MM.1S (cell line): ENCODE results near the gene HSFX4.
"Not testable (repeated sequence)": the region's sequence is repeated elsewhere in the genome, so short reads cannot be mapped to it uniquely, and the experiment has no call there.

Experiments used
- DNase-seq: peaks from one replicate; pipeline ENCODE4 v3.0.0-alpha.2; 2015
- H2AFZ ChIP-seq: fragments of 300-600 bp; sonication (generic); 2 replicates; pipeline ENCODE4 v1.6.0; 2016; ENCODE audit warnings: antibody characterized with exemption, low read length
- H3F3A ChIP-seq: fragments of 300-600 bp; sonication (generic); 2 replicates; pipeline ENCODE4 v1.6.1; 2016; ENCODE audit warnings: mild to moderate bottlenecking, antibody characterized with exemption, low read length, moderate library complexity, mixed read lengths; ENCODE audit not compliant: insufficient read depth
- H3K27ac ChIP-seq: fragments of 300-600 bp; sonication (generic); 2 replicates; pipeline ENCODE4 v1.5.1; 2016; ENCODE audit warnings: mild to moderate bottlenecking, low read length
- H3K27me3 ChIP-seq: fragments of 300-600 bp; sonication (generic); replicated peaks from 2 replicates; pipeline ENCODE4 v1.6.0; 2016; ENCODE audit warnings: low read length; ENCODE audit not compliant: insufficient read depth
- H3K36me3 ChIP-seq: fragments of 300-600 bp; sonication (generic); replicated peaks from 2 replicates; pipeline ENCODE4 v1.6.1; 2016; ENCODE audit warnings: mild to moderate bottlenecking, low read length, mixed read lengths; ENCODE audit not compliant: insufficient read depth
- H3K4me1 ChIP-seq: fragments of 300-600 bp; sonication (generic); 2 replicates; pipeline ENCODE4 v1.6.1; 2016; ENCODE audit warnings: low read length, mixed read lengths
- H3K4me2 ChIP-seq: fragments of 300-600 bp; sonication (generic); 2 replicates; pipeline ENCODE4 v1.6.0; 2016; ENCODE audit warnings: low read depth, low read length
- H3K4me3 ChIP-seq: fragments of 300-600 bp; sonication (generic); 2 replicates; pipeline ENCODE4 v1.5.1; 2016; ENCODE audit warnings: low read length, mixed read lengths
- H3K79me2 ChIP-seq: fragments of 300-600 bp; sonication (generic); 2 replicates; pipeline ENCODE4 v1.6.1; 2016; ENCODE audit warnings: mixed run types, low read length, mixed read lengths
- H3K9ac ChIP-seq: fragments of 300-600 bp; sonication (generic); 2 replicates; pipeline ENCODE4 v1.6.1; 2016; ENCODE audit warnings: low read length, mixed read lengths
- H3K9me2 ChIP-seq: fragments of 300-600 bp; sonication (generic); replicated peaks from 2 replicates; pipeline ENCODE4 v1.6.1; 2016; ENCODE audit warnings: mild to moderate bottlenecking, low read length, mixed read lengths; ENCODE audit not compliant: insufficient read depth
- H3K9me3 ChIP-seq: fragments of 300-600 bp; sonication (generic); replicated peaks from 2 replicates; pipeline ENCODE4 v1.6.1; 2016; ENCODE audit warnings: mild to moderate bottlenecking, low read length, mixed read lengths; ENCODE audit not compliant: insufficient read depth
- H4K20me1 ChIP-seq: fragments of 300-600 bp; sonication (generic); 2 replicates; pipeline ENCODE4 v1.6.1; 2016; ENCODE audit warnings: mild to moderate bottlenecking, low read length, moderate library complexity, mixed read lengths; ENCODE audit not compliant: insufficient read depth
- EZH2 ChIP-seq: fragments of 300-600 bp; sonication (generic); optimal IDR thresholded peaks from 2 replicates; pipeline ENCODE3; 2017; ENCODE audit warnings: low read depth, mild to moderate bottlenecking, antibody characterized with exemption, low read length, mixed read lengths
- EZH2phosphoT487 ChIP-seq: fragments of 300-600 bp; sonication (generic); IDR thresholded peaks from 2 replicates; pipeline ENCODE4 v1.6.1; 2018; ENCODE audit warnings: antibody characterized with exemption, low read length
- TF ChIP-seq, protein P1 (sequence below): fragments of 300-600 bp; sonication (generic); IDR thresholded peaks from 2 replicates; pipeline ENCODE4 v1.5.1; 2016; ENCODE audit warnings: antibody characterized with exemption, low read length, mixed read lengths

The HSFX4 gene

DNA sequence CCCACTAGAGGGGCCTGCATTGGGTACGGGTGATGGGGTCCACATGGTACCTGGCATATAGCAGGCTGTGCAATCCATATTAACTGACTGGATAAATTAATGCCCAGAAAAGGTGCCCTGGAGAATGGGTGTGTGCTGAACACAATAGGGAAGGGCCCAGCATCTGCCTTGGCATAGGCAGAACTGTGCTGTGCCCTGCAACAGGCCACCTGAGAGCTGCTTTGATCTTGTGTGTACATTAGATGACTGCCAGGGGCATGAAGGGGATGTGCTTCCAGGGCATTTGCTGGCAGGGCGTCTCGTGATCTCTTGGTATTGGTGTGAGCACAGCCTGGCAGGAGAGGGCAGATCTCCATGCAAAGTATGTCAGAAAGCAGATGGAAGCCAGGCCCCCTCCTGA is 17.6 kb downstream of the HSFX4 start:
- H3F3A ChIP-seq, H3K4me2 ChIP-seq, H3K9ac ChIP-seq, H3K36me3 ChIP-seq, H4K20me1 ChIP-seq, H3K9me3 ChIP-seq, H3K27ac ChIP-seq, H3K4me1 ChIP-seq, H3K79me2 ChIP-seq, H2AFZ ChIP-seq, H3K4me3 ChIP-seq, H3K27me3 ChIP-seq, DNase-seq, H3K9me2 ChIP-seq: not testable (repeated sequence)

DNA sequence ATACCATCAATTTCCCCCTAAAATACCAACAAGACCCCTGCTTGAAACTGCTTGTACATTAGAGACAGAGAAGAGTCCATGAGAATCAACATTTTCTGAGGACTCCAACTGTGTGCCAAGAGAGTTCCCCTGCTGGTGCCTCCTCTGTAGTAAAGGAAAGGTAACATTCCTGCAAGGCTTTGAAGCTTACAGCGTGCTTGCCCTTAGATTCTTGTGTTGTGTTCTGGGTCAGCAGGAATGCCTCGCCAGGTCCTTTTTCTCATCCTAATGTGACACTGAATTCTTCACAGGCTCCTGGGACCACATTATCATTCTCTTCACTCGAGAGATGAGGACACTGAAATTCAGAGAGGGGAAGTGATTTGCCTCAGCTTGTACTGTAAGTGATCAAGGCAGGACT is 18.6 kb downstream of the HSFX4 start:
- H3K9me2 ChIP-seq: no peaks in the 10 kb centered on the region
- H3K4me2 ChIP-seq: no peak overlapping the region
- no peak overlapping the region for H2AFZ ChIP-seq
- no peaks in the 10 kb centered on the region for H3K27me3 ChIP-seq
- H3K79me2 ChIP-seq: no peaks in the 10 kb centered on the region
- H3K9ac ChIP-seq: no peak overlapping the region
- H3K9me3 ChIP-seq: no peaks in the 10 kb centered on the region
- TF ChIP-seq EZH2phosphoT487: no peak
- TF ChIP-seq, protein P1, sequence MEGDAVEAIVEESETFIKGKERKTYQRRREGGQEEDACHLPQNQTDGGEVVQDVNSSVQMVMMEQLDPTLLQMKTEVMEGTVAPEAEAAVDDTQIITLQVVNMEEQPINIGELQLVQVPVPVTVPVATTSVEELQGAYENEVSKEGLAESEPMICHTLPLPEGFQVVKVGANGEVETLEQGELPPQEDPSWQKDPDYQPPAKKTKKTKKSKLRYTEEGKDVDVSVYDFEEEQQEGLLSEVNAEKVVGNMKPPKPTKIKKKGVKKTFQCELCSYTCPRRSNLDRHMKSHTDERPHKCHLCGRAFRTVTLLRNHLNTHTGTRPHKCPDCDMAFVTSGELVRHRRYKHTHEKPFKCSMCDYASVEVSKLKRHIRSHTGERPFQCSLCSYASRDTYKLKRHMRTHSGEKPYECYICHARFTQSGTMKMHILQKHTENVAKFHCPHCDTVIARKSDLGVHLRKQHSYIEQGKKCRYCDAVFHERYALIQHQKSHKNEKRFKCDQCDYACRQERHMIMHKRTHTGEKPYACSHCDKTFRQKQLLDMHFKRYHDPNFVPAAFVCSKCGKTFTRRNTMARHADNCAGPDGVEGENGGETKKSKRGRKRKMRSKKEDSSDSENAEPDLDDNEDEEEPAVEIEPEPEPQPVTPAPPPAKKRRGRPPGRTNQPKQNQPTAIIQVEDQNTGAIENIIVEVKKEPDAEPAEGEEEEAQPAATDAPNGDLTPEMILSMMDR: no peak
- no peak for TF ChIP-seq EZH2
- no peaks in the 10 kb centered on the region for H3F3A ChIP-seq
- no peak overlapping the region for H3K27ac ChIP-seq
- no peak overlapping the region for H3K4me3 ChIP-seq
- no peaks in the 10 kb centered on the region for H3K4me1 ChIP-seq
- no peaks in the 10 kb centered on the region for H3K36me3 ChIP-seq
- no peak for DNase-seq
- H4K20me1 ChIP-seq: no peaks in the 10 kb centered on the region

DNA sequence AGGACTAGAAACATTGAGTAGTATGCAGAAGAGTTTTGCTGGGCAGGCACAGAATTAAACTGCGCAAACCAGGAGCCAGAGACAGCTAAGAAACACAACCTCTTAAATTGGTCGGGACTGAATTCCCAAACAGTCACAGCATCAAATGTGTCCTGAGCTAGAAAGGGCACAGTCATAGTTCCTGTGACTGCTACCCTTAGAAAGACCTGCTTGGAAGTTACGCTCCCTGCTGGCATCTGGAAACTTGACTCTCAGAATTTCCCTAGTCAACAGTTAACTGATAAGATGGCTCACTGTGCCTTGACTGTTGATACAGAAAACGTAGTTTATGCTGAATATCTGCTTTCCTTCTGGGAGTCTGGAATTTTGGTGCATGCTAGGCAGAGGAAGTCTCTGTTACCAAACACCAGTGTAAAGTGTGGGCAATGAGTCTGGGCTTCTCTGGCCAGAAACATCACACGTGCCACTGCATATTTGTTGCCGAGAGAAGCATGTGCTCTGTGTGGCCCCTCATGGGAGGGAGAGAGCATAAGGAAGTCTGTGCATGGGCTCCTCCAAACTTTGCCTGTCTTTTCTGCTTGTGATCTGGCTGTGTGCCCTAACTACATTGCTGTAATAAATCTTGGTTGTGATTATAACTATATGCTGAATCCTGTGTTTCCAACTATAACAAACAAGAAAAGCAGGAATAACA is 20.5 kb downstream of the HSFX4 start:
- Histone ChIP-seq H3K79me2 (no peaks in the 10 kb centered on the region), H3K27ac (no peak overlapping the region), H3K4me2 (no peak overlapping the region), H2AFZ (no peak overlapping the region), H4K20me1 (no peaks in the 10 kb centered on the region), H3K9ac (no peak overlapping the region), H3K4me1 (no peaks in the 10 kb centered on the region), H3K9me3 (no peaks in the 10 kb centered on the region), H3F3A (no peaks in the 10 kb centered on the region), H3K36me3 (no peaks in the 10 kb centered on the region), H3K9me2 (no peaks in the 10 kb centered on the region), H3K4me3 (no peak overlapping the region), H3K27me3 (no peaks in the 10 kb centered on the region)
- DNase-seq: no peak
- TF ChIP-seq EZH2phosphoT487: no peak
- TF ChIP-seq, protein P1: no peak
- no peak for TF ChIP-seq EZH2

DNA sequence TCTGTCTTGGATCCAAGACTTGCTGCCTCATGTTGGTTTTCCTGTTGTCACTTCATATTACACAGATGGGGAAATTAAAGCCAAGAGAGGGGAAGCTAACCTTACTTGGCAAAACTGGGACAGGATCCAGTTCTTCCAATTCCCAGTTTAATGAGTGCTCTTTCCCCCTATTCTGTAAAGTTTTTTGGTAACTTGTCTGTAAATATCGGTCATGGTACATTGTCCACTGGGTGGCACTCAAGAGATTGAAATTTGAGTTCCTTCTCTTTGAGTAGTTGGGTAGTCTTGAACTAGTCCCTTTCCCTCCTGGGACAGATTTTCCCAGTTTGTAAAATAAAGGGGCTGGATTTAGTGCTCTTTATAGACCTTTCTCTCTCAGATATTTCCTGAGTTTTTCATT is 21.3 kb downstream of the HSFX4 start:
- Histone ChIP-seq H2AFZ (no peak overlapping the region), H3K9me2 (no peaks in the 10 kb centered on the region), H3K36me3 (no peaks in the 10 kb centered on the region), H3K4me3 (no peak overlapping the region), H3K4me1 (no peaks in the 10 kb centered on the region), H3K79me2 (no peaks in the 10 kb centered on the region), H3F3A (no peaks in the 10 kb centered on the region), H4K20me1 (no peaks in the 10 kb centered on the region), H3K9ac (no peak overlapping the region), H3K27ac (no peak overlapping the region), H3K27me3 (no peaks in the 10 kb centered on the region), H3K9me3 (no peaks in the 10 kb centered on the region), H3K4me2 (no peak overlapping the region)
- peak; percentile 24 for DNase-seq
- TF ChIP-seq, protein P1: peak; percentile 36; the same call in 1 of the 2 replicates
- TF ChIP-seq EZH2phosphoT487: no peak
